ENCODE results near the gene CALR3.
"Not testable (repeated sequence)": the region's sequence is repeated elsewhere in the genome, so short reads cannot be mapped to it uniquely, and the experiment has no call there.

Gene CALR3

DNA sequence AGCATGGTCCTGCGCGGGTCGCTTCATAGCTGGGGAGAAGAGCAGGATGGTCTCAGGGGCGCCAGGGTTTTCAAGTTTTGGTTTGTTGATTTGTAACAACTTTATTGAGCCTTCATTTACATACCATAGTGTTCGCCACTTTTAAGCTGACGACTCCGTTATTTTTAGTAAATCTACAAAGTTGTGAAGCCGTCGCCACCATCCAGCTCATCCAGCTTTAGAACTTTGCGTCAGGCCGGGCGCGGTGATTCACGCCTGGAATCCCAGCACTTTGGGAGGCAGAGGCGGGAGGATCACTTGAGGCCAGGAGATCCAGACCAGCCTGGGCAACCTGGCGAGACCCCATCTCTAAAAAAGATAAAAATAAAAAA, 631 bp upstream of the CALR3 start:
- peak; percentile 10 for DNase-seq (ENCODE audit: low read depth)

DNA sequence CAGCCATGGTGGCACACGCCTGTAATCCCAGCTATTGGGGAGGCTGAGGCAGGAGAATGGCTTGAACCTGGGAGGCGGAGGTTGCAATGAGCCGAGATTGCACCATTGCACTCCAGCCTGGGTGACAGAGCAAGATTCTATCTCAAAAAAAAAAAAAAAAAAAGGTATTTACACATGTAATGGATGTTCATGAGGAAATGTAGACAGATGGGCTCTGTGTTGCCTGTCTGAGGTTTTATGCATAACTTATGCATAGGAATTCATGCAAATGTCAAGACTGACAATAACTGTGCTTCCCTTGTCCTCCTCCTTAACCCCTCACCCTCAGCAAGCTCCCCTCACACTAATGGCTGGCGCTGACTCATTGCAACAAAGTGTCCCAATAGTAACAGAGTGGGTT, 9.5 kb downstream of the CALR3 start:
- not testable (repeated sequence) for DNase-seq (ENCODE audit: low read depth)

DNA sequence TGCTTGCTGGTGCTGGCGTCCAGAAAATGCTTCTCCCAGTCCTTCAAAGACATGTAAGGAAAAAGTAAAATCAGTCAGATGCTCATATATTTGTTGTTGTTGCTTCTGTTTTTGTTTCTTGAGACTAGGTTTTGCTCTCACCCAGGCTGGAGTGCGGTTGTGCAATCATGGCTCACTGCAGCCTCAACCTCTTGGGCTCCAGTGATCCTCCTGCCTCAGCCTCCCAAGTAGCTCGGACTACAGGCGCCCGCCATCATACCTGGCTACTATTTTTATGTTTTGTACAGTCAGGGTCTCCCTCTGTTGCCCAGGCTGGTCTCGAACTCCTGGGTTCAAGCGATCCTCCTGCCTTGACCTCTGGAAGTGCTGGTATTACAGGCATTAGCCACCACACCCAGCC, 13.2 kb downstream of the CALR3 start:
- no peak for DNase-seq (ENCODE audit: low read depth)

DNA sequence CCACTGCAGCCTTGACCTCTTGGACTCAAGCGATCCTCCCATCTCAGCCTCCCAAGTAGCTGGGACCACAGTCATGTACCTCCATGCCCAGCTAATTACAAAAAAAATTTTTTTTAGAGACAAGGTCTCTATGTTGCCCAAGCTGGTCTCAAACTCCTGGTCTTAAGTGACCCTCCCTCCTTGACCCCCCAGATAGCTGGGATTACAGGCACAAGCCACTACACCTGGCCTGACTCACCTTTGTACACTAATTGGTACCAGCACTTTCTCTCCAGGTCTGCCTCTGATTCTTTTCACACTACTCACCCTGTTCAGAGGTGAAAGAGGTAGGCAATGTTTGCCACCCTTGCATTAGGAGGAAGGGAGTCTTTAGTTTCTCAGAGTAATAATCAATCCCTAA, 18.7 kb downstream of the CALR3 start:
- no peak for DNase-seq (ENCODE audit: low read depth)

DNA sequence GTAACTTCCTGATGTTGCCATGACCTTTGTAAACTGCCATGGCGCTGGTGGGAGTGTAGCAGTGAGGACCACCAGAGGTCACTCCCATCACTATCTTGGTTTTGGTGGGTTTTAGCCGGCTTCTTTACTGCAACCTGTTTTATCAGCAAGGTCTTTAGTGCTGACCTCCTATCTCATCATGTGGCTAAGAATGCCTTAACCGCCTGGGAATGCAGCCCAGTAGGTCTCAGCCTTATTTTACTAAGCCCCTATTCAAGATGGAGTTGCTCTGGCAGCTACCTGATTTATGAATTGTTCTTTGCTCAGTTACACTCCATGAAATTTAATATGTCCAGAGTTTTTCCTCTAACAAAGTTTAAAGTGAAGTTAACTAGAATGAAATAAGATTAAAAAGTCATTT, 19.6 kb downstream of the CALR3 start:
- no peak for DNase-seq (ENCODE audit: low read depth)

DNA sequence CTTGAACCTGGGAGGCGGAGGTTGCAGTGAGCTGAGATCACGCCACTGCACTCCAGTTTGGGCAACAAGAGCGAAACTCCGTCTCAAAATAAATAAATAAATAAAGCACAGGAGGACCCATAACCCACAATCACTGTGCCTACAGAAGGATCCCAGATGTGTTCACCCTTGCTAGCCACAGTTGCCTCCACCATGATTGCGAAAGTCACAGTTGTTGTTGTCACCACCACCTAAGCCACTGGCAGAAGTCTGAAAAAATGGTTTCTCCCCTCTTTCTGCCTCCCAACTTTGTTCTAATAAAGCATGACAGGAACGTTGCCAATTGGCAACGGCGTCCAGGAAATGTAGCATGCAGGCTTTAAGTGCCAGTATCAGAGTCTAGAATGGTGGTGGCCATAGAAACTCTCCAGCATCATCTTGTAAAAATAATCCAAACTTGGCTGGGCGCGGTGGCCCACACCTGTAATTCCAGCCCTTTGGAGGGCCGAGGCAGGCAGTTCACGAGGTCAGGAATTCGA, 22.0 kb downstream of the CALR3 start:
- DNase-seq (ENCODE audit: low read depth) = no peak

DNA sequence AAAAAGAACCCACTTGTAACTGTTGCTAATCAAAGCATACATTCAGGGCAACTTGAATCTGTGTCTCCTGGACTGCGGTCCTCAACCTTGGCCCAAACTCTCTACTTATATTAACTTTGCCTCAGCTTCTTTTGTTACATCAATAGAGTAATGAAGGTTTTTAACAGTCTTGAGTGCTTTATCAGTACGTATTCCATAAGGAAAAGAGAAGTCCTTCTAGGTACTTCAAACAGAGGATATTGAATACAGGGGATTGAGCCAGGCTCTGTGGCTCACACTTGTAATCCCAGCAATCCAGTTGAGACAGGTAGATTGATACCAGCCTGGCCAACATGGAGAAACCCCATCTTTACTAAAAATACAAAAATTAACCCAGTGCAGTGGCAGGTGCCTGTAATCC, 23.0 kb downstream of the CALR3 start:
- DNase-seq (ENCODE audit: low read depth) = no peak

DNA sequence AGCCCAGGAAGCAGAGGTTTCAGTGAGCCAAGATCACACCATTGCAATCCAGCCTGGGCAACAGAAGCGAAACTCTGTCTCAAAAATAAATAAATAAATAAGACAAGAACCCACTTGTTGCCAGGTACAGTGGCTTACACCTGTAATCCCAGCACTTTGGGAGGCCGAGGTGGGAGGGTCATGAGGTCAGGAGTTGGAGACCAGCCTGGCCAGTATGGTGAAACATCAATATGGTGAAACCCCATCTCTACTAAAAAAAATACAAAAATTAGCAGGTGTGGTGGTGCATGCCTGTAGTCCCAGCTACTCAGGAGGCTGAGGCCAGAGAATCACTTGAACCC, 23.4 kb downstream of the CALR3 start:
- DNase-seq (ENCODE audit: low read depth) = not testable (repeated sequence)

DNA sequence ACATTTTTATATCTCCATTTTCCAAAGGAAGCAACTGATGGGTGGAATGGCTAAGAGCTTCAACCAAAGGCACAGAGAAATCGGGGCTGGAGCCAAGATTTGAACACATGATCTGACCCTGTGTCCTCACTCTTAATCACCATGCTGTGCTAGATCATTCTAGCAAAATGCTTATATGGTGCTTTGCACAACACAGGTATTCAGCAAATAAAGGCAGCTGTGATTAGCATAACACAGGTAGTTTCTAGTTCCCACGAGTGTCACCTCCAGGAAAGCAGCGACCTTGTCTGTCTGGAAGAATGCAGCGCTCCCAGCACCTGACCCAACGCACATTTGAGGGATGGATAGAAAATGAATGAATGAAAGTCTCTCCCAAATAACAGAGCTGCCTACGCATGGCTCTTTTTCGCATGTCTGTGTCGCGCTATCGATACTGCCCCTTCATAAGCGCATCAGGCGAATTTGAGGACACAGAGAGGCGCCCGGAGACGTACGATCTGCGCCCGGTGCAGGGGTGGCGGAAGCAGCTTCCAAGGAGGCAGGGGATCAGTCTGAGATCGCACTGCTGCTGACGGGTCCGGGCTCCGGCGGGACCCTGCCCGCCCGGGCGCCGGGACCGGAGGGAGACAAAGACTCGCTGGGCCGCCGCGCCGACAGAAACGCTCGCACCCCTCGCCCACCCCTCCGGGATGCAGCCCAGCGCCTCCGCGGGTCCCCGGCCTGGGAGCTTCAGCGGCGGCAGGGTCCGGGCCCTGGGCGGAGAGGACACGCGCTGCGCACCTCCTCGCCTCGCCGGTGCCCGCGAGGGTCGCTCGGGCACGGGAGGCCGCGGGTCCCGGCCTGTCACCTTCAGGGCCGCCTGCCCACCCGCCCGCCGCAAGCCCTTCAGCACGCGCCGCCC, 24.8 kb downstream of the CALR3 start:
- DNase-seq (ENCODE audit: low read depth) = no peak

DNA sequence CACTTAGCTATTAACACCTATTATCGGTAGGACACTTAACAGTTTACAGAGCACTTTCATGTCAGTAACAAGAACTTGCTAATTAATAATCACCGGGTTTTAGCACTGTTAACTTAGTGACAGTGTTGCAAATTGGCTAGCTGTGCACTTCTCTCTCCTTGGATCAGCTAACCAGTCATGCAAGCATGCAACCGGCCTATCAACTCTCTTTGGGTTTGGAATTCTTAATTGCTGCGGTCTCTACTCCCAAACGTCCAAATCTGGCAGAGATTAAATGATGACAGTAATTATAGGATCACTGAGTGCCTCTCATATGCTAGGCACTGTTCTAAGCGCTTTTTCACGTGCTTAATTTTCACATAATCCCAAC, 25.4 kb downstream of the CALR3 start:
- no peak for DNase-seq (ENCODE audit: low read depth)

DNA sequence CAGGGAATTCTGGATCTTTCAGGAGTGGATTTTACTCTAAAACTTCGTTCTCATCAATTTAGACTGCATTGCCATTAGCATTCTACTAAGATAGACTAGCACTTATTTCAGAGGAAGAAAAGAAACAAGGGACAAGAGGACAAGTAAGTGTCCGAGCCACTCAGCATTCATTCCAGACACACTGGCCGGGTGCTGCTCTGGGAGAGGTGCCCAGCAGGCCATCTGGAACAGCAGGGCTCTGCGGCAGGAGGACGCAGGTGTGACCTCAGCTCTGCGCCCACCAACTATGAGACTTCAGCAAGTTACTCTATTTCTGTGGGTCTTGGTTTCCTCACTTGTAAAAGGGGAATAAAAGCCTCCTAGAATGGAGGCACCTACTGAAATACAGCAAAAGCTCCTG, 28.4 kb downstream of the CALR3 start:
- no peak for DNase-seq (ENCODE audit: low read depth)

DNA sequence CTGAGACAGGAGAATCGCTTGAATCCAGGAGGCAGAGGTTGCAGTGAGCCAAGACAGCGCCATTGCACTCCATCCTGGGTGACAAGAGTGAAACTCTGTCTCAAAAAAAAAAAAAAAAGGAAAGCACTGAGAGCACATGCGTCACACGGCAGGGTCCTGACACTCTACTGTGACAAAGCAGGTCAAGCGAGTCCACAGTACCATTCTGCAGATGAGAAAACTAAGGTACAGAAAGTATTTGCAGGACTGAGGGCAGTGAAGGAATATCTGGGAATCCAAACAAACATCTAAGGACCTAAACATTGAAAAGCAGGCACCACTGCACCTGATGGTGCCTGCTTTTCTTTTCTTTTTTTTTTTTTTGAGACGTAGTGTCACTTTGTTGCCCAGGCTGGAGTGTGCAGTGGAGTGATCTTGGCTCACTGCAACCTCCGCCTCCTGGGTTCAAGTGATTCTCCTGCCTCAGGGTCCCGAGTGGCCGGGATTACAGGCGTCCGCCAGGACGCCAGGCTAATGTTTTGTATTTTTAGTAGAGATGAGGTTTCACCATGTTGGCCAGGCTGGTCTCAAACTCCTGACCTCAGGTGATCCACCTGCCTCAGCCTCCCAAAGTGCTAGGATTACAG, 29.1 kb downstream of the CALR3 start:
- not testable (repeated sequence) for DNase-seq (ENCODE audit: low read depth)

DNA sequence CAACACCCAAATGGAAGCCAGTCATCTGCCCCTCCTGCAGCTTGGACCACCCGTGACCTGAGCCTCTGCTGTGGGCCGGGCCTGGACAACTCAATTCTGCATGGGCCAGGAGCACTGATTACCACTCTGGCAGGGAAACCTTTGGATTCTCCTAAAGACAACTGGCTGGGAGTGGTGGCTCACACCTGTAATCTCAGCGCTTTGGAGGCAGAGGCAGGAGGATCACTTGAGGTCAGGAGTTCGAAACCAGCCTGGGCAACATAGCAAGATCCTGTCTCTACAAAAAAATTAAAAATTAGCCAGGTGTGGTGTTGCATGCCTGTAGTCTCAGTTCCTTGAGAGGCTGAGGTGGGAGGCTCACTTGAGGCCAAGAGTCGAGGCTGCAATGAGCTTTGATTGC, 30.7 kb downstream of the CALR3 start:
- no peak for DNase-seq (ENCODE audit: low read depth)

DNA sequence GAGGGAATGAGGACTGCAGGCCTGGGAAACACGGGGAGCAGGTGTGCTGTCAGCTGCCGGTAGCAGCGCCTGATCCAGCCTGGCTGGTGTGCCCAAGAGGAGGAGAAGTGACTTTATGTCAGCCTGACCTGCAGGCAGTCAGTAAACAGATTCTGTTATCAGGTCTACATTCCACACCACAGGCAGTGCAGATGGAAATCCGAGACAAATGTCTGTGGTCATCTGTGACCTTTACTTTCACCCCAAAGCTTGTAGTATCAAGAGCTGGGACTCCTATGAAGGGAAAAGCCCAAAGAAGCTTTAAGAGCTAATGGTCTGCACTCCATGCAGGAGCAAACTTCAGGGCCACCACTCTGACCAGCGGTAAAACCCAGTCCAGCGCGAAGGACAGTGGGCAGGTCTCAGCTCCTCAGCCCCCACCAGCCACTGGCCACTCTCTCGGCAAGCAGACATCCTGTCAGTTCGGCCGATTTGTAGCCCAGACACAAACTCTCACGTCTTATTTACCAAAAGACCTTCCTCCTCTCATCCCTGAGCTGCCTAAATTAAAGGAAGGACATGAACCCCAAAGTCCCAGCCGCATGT, 31.9 kb downstream of the CALR3 start:
- DNase-seq (ENCODE audit: low read depth) = no peak

DNA sequence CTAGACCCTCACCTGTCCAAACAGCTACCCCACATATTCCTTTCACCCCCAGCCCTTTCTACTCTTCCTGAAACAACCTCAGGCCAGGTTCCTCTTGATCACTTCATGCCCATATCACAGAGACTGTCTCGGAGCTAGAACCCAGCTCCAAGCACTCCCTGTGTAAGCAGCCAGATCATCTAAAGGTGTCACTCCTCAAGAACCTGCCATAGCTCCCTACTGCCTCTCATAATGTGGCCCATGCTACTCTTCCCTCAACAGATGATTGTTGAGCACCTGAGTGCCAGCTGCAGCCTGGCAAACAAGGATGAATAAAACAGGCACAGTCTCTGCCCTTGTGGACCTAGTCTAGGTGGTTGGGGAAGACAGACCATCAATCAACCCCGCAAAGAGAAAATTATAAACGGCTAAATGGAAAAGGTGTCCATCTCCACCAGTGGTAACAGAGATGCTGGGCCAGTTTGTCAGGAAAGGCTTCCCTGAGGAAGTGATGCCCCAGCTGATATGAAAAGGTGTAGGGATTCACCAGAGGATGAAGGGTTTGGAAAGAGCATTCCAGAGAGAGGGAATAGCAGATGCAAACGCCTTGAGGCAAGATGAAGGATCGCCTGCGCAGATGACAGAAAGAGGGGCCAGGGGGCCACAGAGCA, 32.5 kb downstream of the CALR3 start:
- no peak for DNase-seq (ENCODE audit: low read depth)

DNA sequence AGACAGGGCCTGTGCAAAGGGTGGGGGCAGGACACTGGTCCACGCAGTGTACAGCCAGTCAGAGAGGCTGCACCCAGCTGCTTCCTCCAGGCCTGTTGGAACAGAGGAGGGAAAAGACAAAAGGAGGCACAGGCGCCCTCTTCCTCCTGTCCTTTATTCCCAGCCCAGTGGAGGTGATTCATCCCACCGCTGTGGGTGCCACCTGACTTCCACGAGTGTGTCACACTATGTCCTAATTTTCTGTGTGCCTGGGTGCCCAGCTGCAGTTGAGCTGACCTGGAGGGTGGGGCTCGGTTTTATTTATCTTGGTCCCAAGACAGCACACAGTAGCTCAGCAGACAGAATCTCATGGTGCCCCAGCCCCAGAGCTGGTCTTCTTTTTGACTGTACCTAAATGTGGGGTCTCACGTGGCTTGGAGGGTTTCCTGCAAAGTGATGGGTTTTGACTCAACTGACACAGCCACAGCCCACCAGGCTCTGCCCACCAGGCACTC, 33.2 kb downstream of the CALR3 start:
- no peak for DNase-seq (ENCODE audit: low read depth)

DNA sequence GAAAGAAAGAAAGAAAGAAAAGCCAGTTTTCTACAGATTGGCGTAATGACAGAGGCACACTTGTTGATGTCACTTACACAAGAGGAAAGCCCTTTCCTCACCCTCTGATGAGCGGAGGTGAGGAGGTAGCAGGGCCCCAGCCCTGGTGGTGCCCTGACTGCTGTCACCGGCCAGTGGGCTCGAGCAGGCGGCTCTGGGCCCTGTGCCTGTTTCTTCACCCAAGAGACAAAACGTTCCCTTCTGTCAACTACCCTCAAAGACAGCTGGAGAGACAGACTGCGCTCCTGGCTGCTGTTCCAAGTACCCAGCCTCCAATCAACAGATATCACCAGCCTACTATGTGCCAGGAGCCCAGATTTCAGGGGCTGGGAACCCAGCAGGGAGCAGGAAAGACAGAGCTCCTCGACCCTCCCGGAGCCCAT, 34.3 kb downstream of the CALR3 start:
- no peak for DNase-seq (ENCODE audit: low read depth)

DNA sequence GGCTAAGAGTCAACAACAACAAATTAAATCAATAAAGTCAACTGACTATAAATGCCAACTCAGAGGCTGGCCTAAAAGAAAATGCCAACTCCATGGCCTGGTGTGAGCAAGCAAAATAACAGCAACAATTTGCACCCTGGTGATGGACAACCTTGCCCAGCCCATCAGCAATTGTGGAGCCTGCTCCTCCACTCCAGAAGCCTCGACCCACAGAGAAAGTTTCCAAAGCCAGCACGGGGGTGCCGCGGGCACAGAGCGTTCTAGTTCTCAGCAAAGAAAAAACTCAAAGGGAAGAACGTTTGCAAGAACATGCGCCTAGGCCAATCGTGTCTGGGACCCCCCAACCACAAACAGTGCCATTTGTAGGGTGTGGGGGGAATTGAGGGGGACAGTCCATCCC, 35.5 kb downstream of the CALR3 start:
- DNase-seq (ENCODE audit: low read depth) = no peak

DNA sequence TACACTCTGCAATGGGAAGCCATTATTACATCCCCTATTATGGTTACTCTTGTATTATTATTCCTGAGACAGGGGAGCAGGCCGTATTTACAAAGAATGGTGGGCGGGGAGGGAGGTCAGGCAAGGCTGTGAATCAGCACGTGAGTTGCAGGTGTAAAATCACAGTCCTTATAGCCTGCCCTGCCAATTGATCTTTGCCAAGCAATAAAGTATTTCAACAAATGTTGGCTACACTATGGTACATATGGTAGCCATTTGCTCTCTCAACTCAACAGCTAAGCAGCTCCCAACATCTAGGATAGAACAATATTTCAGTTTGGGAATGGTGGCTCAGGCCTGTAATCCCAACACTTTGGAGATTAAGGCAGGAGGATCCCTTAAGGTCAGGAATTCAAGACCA, 36.3 kb downstream of the CALR3 start:
- no peak for DNase-seq (ENCODE audit: low read depth)

DNA sequence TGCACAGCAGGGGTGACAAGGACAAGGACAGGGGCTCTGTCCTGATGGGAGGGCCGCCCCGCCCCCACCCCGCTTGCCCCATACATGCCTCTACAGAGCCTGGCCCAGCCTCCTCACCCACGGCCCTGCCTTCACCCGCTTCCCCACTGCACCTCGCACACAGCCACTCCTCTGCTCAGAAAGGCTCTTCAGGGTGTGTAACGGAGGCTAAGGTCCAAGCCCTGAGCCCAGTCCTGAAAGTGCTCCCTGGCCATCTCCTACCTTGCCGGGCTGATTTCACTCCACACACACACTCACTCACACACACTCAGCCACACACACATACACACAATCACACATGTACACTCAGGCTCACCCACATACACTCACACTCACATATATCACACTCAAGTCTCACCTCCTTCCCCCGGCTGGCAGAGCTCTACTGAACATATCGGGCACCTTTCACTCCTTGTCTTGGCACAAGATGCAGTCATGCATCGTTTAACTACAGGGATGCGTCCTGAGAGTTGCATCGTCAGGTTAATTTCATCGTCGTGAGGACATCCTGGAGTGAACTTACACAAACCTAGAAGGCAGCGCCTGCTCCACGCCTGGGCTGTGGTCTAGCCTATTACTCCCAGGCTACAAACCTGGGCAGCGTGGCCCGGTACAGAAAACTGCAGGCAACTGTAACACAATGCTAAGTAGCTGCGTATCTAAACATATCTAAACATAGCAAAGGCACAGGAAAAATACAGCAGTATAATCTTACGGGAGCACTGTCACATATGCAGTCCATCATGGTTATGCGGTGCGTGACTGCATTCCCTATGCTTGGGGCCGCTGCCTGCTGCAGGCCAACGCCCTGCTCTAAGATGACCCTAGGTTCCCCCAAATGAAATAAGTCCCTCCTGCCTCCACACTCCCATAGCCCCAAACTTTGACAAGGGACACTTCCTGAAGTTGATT, 37.3 kb downstream of the CALR3 start:
- DNase-seq (ENCODE audit: low read depth) = no peak

DNA sequence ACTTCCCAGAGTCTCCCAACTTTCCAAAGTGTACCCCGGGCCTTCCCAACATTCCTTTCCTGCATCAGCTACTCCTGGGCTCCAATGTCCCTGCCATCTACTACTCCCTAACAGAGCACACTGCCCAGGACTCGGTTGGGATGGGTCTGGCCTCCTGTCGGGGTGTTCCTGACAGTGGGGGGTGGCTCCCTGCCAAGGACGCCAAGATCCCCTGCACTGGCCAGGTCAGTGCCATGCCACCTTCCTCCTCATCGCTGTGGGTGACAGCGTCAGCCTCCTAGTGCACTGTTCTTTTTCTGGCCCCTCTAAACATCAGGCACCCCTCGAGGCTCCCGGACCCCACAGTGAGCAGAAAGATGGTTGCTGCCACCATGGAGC, 38.0 kb downstream of the CALR3 start:
- DNase-seq (ENCODE audit: low read depth) = no peak

All from HS-5 (cell line).